SIG-M5 treated with dmso at 0.1 percent for 504 hours (cell line): ENCODE results near the gene RNF26.

Source experiments
- DNase-seq: peaks from one replicate; lab custom pipeline; 2025; ENCODE audit not compliant: unreplicated experiment; lab: John Stamatoyannopoulos, UW

The RNF26 gene

GRCh38 chr11:119335655-119336543, 1.6 kb downstream of the RNF26 start:
- no peak for DNase-seq

GRCh38 chr11:119336744-119337469, 2.6 kb downstream of the RNF26 start:
- no peak for DNase-seq

GRCh38 chr11:119337581-119338317, 3.4 kb downstream of the RNF26 start:
- DNase-seq = no peak

GRCh38 chr11:119338318-119338890, 4.1 kb downstream of the RNF26 start:
- DNase-seq = peak; percentile 68

- DNase-seq = no peak
Observed at GRCh38 chr11:119338965-119339588, 4.8 kb downstream of the RNF26 start.

- DNase-seq = no peak
Observed at GRCh38 chr11:119339589-119340334, 5.4 kb downstream of the RNF26 start.

- DNase-seq = no peak
Observed at GRCh38 chr11:119340335-119341221, 6.3 kb downstream of the RNF26 start, which contains the start of gene C1QTNF5. C1QTNF5 (minus strand) TSS chr11:119340883; CDS start chr11:119340397, 486 bp downstream.

GRCh38 chr11:119341222-119342022, 7.1 kb downstream of the RNF26 start:
- no peak for DNase-seq

- DNase-seq = no peak
Observed at GRCh38 chr11:119342023-119342300, 7.6 kb downstream of the RNF26 start.

GRCh38 chr11:119342362-119343130, 8.2 kb downstream of the RNF26 start:
- DNase-seq = no peak

- no peak for DNase-seq
Observed at GRCh38 chr11:119343726-119344125, 9.4 kb downstream of the RNF26 start.

GRCh38 chr11:119344291-119345010, 10.1 kb downstream of the RNF26 start:
- no peak for DNase-seq

GRCh38 chr11:119345685-119346084, 11.4 kb downstream of the RNF26 start:
- no peak for DNase-seq

GRCh38 chr11:119346605-119347004, 12.3 kb downstream of the RNF26 start, which contains the start of gene MFRP:
MFRP (minus strand) TSS chr11:119346705; CDS start chr11:119346513, 192 bp downstream.
- DNase-seq = no peak

- DNase-seq = no peak
Observed at GRCh38 chr11:119347242-119347641, 12.9 kb downstream of the RNF26 start.

GRCh38 chr11:119347940-119348605, 13.7 kb downstream of the RNF26 start:
- DNase-seq = no peak
